Astrocyte (in vitro differentiated cells and primary cell): ENCODE results near the gene JAK3. TPM values are rescaled to one million over a fixed set of nuclear protein-coding genes. Genes with fewer than 3 reads are reported as not detected.

ENCODE experiments used
- DNase-seq: peaks from one replicate; pipeline ENCODE4 v3.0.0-alpha.2; 2010; ENCODE audit warnings: low read depth
- FAIRE-seq: peaks from 2 replicates; lab custom pipeline; 2011; peaks lifted over from hg19 to GRCh38; lab: Jason Lieb, UNC
- H2AFZ ChIP-seq: 2 replicates; pipeline ENCODE4 v1.6.0; 2012; ENCODE audit warnings: low read depth, low read length, inconsistent platforms
- H3K27ac ChIP-seq: 2 replicates; pipeline ENCODE4 v1.5.1; 2011; ENCODE audit warnings: low read depth, low read length, inconsistent platforms
- H3K27me3 ChIP-seq: 2 replicates; pipeline ENCODE4 v1.6.0; 2011; ENCODE audit warnings: low read length, inconsistent platforms; ENCODE audit not compliant: insufficient read depth
- H3K36me3 ChIP-seq: 2 replicates; pipeline ENCODE4 v1.5.1; 2011; ENCODE audit warnings: low read length, inconsistent platforms; ENCODE audit not compliant: insufficient read depth
- H3K4me1 ChIP-seq: 2 replicates; pipeline ENCODE4 v1.5.1; 2011; ENCODE audit warnings: low read length, inconsistent platforms; ENCODE audit not compliant: insufficient read depth
- H3K4me2 ChIP-seq: 2 replicates; pipeline ENCODE4 v1.6.0; 2012; ENCODE audit warnings: low read length, inconsistent platforms
- H3K4me3 ChIP-seq: 2 replicates; pipeline ENCODE4 v1.5.1; 2011; ENCODE audit warnings: low read depth, mild to moderate bottlenecking, low read length, inconsistent platforms; ENCODE audit not compliant: insufficient read depth
- H3K79me2 ChIP-seq: 2 replicates; pipeline ENCODE4 v1.6.0; 2012; ENCODE audit warnings: mild to moderate bottlenecking, low read length, inconsistent platforms; ENCODE audit not compliant: insufficient read depth
- H3K9ac ChIP-seq: 2 replicates; pipeline ENCODE4 v1.6.0; 2012; ENCODE audit warnings: mild to moderate bottlenecking, low read length, inconsistent platforms
- H3K9me3 ChIP-seq: 2 replicates; pipeline ENCODE4 v1.5.1; 2012; ENCODE audit warnings: low read depth, mild to moderate bottlenecking, low read length, inconsistent platforms; ENCODE audit not compliant: insufficient read depth
- H4K20me1 ChIP-seq: 2 replicates; pipeline ENCODE4 v1.6.0; 2012; ENCODE audit warnings: low read length, inconsistent platforms; ENCODE audit not compliant: insufficient read depth
- H3K27ac Mint-ChIP-seq: one replicate; pipeline ENCODE4 v1.8.0; 2021; ENCODE audit warnings: mild to moderate bottlenecking, mixed read lengths; ENCODE audit not compliant: unreplicated experiment
- H3K27me3 Mint-ChIP-seq: one replicate; pipeline ENCODE4 v1.8.0; 2021; ENCODE audit warnings: low read depth, mixed read lengths; ENCODE audit not compliant: unreplicated experiment
- H3K36me3 Mint-ChIP-seq: one replicate; pipeline ENCODE4 v1.8.0; 2021; ENCODE audit warnings: low read depth, mixed read lengths; ENCODE audit not compliant: unreplicated experiment
- H3K4me1 Mint-ChIP-seq: one replicate; pipeline ENCODE4 v1.8.0; 2021; ENCODE audit warnings: low read depth, mixed read lengths; ENCODE audit not compliant: unreplicated experiment
- H3K4me3 Mint-ChIP-seq: one replicate; pipeline ENCODE4 v1.8.0; 2021; ENCODE audit warnings: mild to moderate bottlenecking, moderate library complexity, mixed read lengths; ENCODE audit not compliant: unreplicated experiment
- H3K9me3 Mint-ChIP-seq: one replicate; pipeline ENCODE4 v1.8.0; 2021; ENCODE audit warnings: mild to moderate bottlenecking, mixed read lengths; ENCODE audit not compliant: unreplicated experiment
- EZH2 ChIP-seq: IDR thresholded peaks from 2 replicates; pipeline ENCODE4 v1.6.1; 2012; ENCODE audit warnings: mild to moderate bottlenecking, low read length, inconsistent platforms; ENCODE audit not compliant: insufficient read depth
- total RNA-seq: library from RNA; stranded (reverse); gene quantifications from 2 replicates; pipeline ENCODE4 v1.2.1, GENCODE V29; 2021
- TF ChIP-seq, protein P1 (sequence below): IDR thresholded peaks from 2 replicates; pipeline ENCODE4 v1.5.1; 2011; ENCODE audit warnings: low read depth, mild to moderate bottlenecking, inconsistent platforms, low read length, moderate library complexity; ENCODE audit not compliant: insufficient read depth

JAK3 gene
- total RNA-seq, 1 donor from 2014 or later, result 1.00 TPM

DNA sequence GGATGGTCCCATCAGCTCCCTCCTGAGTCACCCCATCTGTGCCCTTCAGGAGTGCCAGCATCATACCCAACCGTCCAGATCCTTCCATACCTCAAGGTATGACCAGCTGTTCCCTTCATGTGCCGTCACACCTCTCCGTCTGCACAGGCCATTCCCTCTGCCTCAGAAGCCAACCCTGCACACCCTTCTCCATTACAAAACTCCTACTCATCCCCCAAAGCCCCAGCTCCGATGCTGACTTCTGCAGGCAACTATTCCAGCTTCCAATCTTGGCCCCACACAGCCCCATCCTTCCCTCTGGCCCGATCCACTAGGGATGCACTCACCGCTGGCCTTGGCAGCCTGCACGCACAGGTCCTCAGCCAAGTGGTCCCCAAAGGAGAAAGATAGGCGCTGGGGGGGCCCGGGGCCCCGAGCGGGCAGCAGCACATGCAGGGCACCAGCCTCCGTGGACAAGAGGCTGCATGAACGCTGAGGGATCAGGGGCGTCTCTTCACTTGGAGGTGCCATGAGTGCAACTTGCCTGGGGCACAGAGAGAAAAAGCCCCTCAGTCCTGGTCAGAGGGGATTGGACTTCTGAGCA, 3.8 kb downstream of the JAK3 start:
- Mint-ChIP-seq H3K9me3 (no peaks in the 10 kb centered on the region), H3K36me3 (no peaks in the 10 kb centered on the region), H3K27me3 (peaks cover 25% of the 10 kb centered on the region), H3K4me3 (no peak overlapping the region), H3K4me1 (no peaks in the 10 kb centered on the region), H3K27ac (no peak overlapping the region)
- H3K27ac ChIP-seq, result no peak overlapping the region
- no peaks in the 10 kb centered on the region for H3K9me3 ChIP-seq
- no peaks in the 10 kb centered on the region for H3K27me3 ChIP-seq
- no peak for DNase-seq
- no peaks in the 10 kb centered on the region for H4K20me1 ChIP-seq
- H2AFZ ChIP-seq, result no peak overlapping the region
- H3K36me3 ChIP-seq, result no peaks in the 10 kb centered on the region
- no peak overlapping the region for H3K9ac ChIP-seq
- TF ChIP-seq, protein P1, sequence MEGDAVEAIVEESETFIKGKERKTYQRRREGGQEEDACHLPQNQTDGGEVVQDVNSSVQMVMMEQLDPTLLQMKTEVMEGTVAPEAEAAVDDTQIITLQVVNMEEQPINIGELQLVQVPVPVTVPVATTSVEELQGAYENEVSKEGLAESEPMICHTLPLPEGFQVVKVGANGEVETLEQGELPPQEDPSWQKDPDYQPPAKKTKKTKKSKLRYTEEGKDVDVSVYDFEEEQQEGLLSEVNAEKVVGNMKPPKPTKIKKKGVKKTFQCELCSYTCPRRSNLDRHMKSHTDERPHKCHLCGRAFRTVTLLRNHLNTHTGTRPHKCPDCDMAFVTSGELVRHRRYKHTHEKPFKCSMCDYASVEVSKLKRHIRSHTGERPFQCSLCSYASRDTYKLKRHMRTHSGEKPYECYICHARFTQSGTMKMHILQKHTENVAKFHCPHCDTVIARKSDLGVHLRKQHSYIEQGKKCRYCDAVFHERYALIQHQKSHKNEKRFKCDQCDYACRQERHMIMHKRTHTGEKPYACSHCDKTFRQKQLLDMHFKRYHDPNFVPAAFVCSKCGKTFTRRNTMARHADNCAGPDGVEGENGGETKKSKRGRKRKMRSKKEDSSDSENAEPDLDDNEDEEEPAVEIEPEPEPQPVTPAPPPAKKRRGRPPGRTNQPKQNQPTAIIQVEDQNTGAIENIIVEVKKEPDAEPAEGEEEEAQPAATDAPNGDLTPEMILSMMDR, result no peak
- TF ChIP-seq EZH2, result no peak
- peaks cover 4% of the 10 kb centered on the region for H3K4me1 ChIP-seq
- no peaks in the 10 kb centered on the region for H3K79me2 ChIP-seq
- H3K4me2 ChIP-seq, result no peak overlapping the region
- no peak for FAIRE-seq
- no peak overlapping the region for H3K4me3 ChIP-seq

DNA sequence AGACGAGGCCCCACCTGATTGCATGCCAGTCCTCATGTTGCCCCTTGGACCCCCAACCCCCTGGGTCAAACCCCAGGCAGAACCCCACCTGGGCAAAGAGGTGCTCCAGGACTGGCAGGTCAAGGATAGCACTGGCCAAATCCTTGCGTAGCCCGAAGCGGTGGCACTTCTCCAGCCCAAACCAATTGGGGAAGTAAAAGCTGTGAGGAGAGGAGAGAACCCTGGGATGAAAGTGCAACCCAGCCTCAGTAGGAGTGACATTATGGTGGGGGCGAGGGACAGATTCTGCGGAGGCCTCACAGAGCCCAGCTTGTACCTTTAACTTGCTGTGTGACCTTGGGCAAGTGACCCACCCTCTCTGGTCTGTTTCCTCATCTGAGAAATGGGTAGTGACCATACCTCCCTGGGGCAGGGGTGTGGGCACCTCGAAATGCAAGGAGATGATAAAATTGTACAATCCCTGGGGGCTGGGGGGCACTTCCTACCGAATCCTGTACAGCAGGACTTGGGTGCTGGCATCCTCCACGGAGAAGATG, 4.4 kb downstream of the JAK3 start:
- H2AFZ ChIP-seq, result no peak overlapping the region
- H3K9me3 ChIP-seq, result no peaks in the 10 kb centered on the region
- FAIRE-seq (no peak), DNase-seq (no peak)
- no peak overlapping the region for H3K27ac ChIP-seq
- H3K36me3 Mint-ChIP-seq, result peaks cover under 1% of the 10 kb centered on the region
- peaks cover 4% of the 10 kb centered on the region for H3K4me1 ChIP-seq
- no peak overlapping the region for H3K9ac ChIP-seq
- no peak overlapping the region for H3K4me3 ChIP-seq
- H3K4me3 Mint-ChIP-seq, result no peak overlapping the region
- TF ChIP-seq, protein P1, result no peak
- no peak for TF ChIP-seq EZH2
- H3K9me3 Mint-ChIP-seq, result peaks cover 2% of the 10 kb centered on the region
- H3K36me3 ChIP-seq, result no peaks in the 10 kb centered on the region
- H3K27ac Mint-ChIP-seq, result no peak overlapping the region
- no peak overlapping the region for H3K4me2 ChIP-seq
- H3K27me3 Mint-ChIP-seq, result peaks cover 29% of the 10 kb centered on the region
- no peaks in the 10 kb centered on the region for H3K27me3 ChIP-seq
- H3K4me1 Mint-ChIP-seq, result no peaks in the 10 kb centered on the region
- no peaks in the 10 kb centered on the region for H4K20me1 ChIP-seq
- H3K79me2 ChIP-seq, result no peaks in the 10 kb centered on the region

GRCh38 chr19:17842663-17843291, 5.0 kb downstream of the JAK3 start:
- Histone ChIP-seq H2AFZ (peak overlapping the region; percentile 85), H3K4me2 (peak overlapping the region; percentile 83), H3K4me3 (peak overlapping the region; percentile 29), H3K36me3 (no peaks in the 10 kb centered on the region), H3K79me2 (no peaks in the 10 kb centered on the region), H4K20me1 (no peaks in the 10 kb centered on the region), H3K4me1 (no peaks in the 10 kb centered on the region), H3K27ac (no peak overlapping the region), H3K9me3 (no peaks in the 10 kb centered on the region), H3K27me3 (no peaks in the 10 kb centered on the region), H3K9ac (peak overlapping the region; percentile 40)
- TF ChIP-seq EZH2, result no peak
- TF ChIP-seq, protein P1, result no peak
- H3K4me3 Mint-ChIP-seq, result peak overlapping the region; percentile 34
- FAIRE-seq (no peak), DNase-seq (no peak)
- no peak overlapping the region for H3K27ac Mint-ChIP-seq
- H3K9me3 Mint-ChIP-seq, result peaks cover 2% of the 10 kb centered on the region
- peaks cover 35% of the 10 kb centered on the region for H3K27me3 Mint-ChIP-seq
- H3K4me1 Mint-ChIP-seq, result no peaks in the 10 kb centered on the region
- peaks cover 3% of the 10 kb centered on the region for H3K36me3 Mint-ChIP-seq
